ENCODE data around the gene ARHGAP42. TPM values are rescaled to one million over a fixed set of nuclear protein-coding genes. Genes with fewer than 3 reads are reported as not detected.

The ARHGAP42 gene
- total RNA-seq, 2 donors from 2014 or later, result 5.6 to 13.8 TPM

- Histone ChIP-seq H3K4me3 (no peak overlapping the region), H3K36me3 (no peaks in the 10 kb centered on the region), H3K27me3 (replicated peaks; ENCODE audit: insufficient read depth) (no peaks in the 10 kb centered on the region), H3K9me3 (no peaks in the 10 kb centered on the region), H3K27ac (no peak overlapping the region), H3K4me1 (ENCODE audit: control insufficient read depth in 1 of 2, low read depth in 2 of 2) (peaks cover 0 to 14% of the 10 kb centered on the region in 2 donors)
- DNase-seq (ENCODE audit: low spot score), result no peak
- no peak for ATAC-seq (ENCODE audit: insufficient number of reproducible peaks, low FRiP score, low read depth)
- TF ChIP-seq, protein P1, sequence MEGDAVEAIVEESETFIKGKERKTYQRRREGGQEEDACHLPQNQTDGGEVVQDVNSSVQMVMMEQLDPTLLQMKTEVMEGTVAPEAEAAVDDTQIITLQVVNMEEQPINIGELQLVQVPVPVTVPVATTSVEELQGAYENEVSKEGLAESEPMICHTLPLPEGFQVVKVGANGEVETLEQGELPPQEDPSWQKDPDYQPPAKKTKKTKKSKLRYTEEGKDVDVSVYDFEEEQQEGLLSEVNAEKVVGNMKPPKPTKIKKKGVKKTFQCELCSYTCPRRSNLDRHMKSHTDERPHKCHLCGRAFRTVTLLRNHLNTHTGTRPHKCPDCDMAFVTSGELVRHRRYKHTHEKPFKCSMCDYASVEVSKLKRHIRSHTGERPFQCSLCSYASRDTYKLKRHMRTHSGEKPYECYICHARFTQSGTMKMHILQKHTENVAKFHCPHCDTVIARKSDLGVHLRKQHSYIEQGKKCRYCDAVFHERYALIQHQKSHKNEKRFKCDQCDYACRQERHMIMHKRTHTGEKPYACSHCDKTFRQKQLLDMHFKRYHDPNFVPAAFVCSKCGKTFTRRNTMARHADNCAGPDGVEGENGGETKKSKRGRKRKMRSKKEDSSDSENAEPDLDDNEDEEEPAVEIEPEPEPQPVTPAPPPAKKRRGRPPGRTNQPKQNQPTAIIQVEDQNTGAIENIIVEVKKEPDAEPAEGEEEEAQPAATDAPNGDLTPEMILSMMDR (IDR thresholded peaks at IDR 0.05), result no peak
These were observed 162.8 kb downstream of the ARHGAP42 start for GRCh38 chr11:100849901-100850235.

GRCh38 chr11:100851147-100851546 lies 164.1 kb downstream of the ARHGAP42 start:
- H3K4me3 ChIP-seq, result no peak overlapping the region
- no peaks in the 10 kb centered on the region for H3K27me3 ChIP-seq (replicated peaks; ENCODE audit: insufficient read depth)
- H3K9me3 ChIP-seq, result no peaks in the 10 kb centered on the region
- H3K36me3 ChIP-seq, result no peaks in the 10 kb centered on the region
- no peak overlapping the region for H3K27ac ChIP-seq
- TF ChIP-seq, protein P1 (IDR thresholded peaks at IDR 0.05), result no peak
- ATAC-seq (ENCODE audit: insufficient number of reproducible peaks, low FRiP score, low read depth) (no peak), DNase-seq (ENCODE audit: low spot score) (no peak)
- peaks cover 0 to 14% of the 10 kb centered on the region in 2 donors for H3K4me1 ChIP-seq (ENCODE audit: control insufficient read depth in 1 of 2, low read depth in 2 of 2)

GRCh38 chr11:100851584-100852152 lies 164.6 kb downstream of the ARHGAP42 start:
- Histone ChIP-seq H3K4me3 (no peak overlapping the region), H3K4me1 (ENCODE audit: control insufficient read depth in 1 of 2, low read depth in 2 of 2) (peaks cover 0 to 14% of the 10 kb centered on the region in 2 donors), H3K27ac (no peak overlapping the region), H3K27me3 (replicated peaks; ENCODE audit: insufficient read depth) (no peaks in the 10 kb centered on the region), H3K9me3 (no peaks in the 10 kb centered on the region), H3K36me3 (no peaks in the 10 kb centered on the region)
- ATAC-seq (ENCODE audit: insufficient number of reproducible peaks, low FRiP score, low read depth), result no peak
- DNase-seq (ENCODE audit: low spot score), result no peak
- TF ChIP-seq, protein P1 (IDR thresholded peaks at IDR 0.05), result no peak

DNA sequence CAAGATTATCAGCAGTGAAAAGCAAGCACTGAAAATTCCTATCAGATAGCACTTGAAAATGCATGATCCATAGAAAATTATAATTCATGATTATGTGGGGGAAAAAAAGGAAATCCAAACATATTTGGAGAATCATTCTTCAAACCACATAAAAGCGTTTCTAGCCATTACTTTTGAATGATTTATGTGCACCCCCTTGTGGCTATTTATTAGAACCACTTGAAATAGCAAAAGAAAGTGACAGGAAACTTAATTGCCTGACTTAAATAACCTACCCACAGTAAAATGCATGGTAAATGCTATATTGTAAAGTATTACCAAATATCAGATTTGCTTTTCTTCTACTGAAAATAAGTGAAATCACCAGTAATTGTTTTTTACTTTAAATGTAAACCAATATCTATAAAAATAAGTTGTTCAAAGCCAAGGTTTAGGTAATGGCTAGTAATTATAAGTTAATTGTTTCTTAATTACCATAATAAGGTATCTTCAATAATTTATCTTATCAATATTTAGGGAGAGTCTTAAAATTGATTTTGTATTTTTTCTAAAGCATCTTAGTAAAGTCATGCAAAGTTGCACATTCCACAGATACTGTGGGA lies 168.5 kb downstream of the ARHGAP42 start:
- Histone ChIP-seq H3K27ac (no peak overlapping the region), H3K4me1 (ENCODE audit: control insufficient read depth in 1 of 2, low read depth in 2 of 2) (peaks cover 0 to 9% of the 10 kb centered on the region in 2 donors), H3K9me3 (no peaks in the 10 kb centered on the region), H3K4me3 (no peak overlapping the region), H3K27me3 (replicated peaks; ENCODE audit: insufficient read depth) (no peaks in the 10 kb centered on the region), H3K36me3 (no peaks in the 10 kb centered on the region)
- no peak for ATAC-seq (ENCODE audit: insufficient number of reproducible peaks, low FRiP score, low read depth)
- TF ChIP-seq, protein P1 (IDR thresholded peaks at IDR 0.05), result peak; percentile 75
- no peak for DNase-seq (ENCODE audit: low spot score)

GRCh38 chr11:100857236-100858005 lies 170.3 kb downstream of the ARHGAP42 start:
- Histone ChIP-seq H3K27me3 (replicated peaks; ENCODE audit: insufficient read depth) (no peaks in the 10 kb centered on the region), H3K27ac (no peak overlapping the region), H3K4me3 (no peak overlapping the region), H3K9me3 (no peaks in the 10 kb centered on the region), H3K36me3 (no peaks in the 10 kb centered on the region), H3K4me1 (ENCODE audit: control insufficient read depth in 1 of 2, low read depth in 2 of 2) (peaks cover 0 to 9% of the 10 kb centered on the region in 2 donors)
- ATAC-seq (ENCODE audit: insufficient number of reproducible peaks, low FRiP score, low read depth) (no peak), DNase-seq (ENCODE audit: low spot score) (no peak)
- TF ChIP-seq, protein P1 (IDR thresholded peaks at IDR 0.05), result no peak
